Stimulated activated CD8-positive, alpha-beta memory T cell treated with anti-CD3 and anti-CD28 coated beads, Interleukin-15, amount 100 ng/mL, for 24 hours (primary cell): ENCODE measurements around the gene ZBTB7A.
A peak's percentile ranks its signal among the peaks of the same experiment; 100 is the strongest.
"Not testable (repeated sequence)": the region's sequence is repeated elsewhere in the genome, so short reads cannot be mapped to it uniquely, and the experiment has no call there.

Source experiments
- DNase-seq: peaks from one replicate; pipeline ENCODE4 v3.0.0-alpha.2; 2020; ENCODE audit warnings: low read depth

Gene ZBTB7A

DNA sequence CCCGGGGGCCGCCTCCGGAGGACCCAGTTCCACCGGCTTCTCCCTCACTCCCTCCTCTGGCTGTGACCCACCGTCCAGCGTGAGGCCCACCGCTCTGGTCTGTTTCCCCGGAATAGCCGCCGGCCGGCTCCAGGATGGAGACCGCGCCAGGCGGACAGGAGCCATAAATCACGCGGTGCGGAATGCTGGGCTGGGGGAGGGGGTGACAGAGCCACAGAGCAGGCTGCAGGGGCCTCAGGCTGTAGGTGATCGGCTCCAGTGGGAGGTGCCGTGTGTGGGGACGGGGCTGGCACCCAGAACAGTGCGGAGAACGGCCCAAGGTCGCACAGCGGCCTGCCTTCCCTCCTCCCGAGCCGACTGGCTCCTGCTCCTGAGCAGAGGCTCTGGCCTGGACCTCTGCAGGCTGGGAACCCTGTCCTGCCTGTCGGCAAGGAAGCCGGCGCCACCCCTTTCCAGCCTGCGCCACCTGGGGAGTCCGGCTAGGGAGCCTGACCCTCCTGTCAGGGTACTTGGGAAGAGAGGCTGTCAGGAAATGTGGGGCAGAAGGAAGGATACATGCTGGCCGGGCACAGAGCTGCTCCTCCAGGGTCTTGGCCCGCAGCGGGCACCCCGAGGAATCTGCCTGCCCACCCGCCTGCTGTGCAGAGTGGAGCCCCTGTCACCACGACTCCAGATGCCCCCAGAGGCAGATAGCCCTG, 50.8 kb downstream of the ZBTB7A start:
- no peak for DNase-seq

DNA sequence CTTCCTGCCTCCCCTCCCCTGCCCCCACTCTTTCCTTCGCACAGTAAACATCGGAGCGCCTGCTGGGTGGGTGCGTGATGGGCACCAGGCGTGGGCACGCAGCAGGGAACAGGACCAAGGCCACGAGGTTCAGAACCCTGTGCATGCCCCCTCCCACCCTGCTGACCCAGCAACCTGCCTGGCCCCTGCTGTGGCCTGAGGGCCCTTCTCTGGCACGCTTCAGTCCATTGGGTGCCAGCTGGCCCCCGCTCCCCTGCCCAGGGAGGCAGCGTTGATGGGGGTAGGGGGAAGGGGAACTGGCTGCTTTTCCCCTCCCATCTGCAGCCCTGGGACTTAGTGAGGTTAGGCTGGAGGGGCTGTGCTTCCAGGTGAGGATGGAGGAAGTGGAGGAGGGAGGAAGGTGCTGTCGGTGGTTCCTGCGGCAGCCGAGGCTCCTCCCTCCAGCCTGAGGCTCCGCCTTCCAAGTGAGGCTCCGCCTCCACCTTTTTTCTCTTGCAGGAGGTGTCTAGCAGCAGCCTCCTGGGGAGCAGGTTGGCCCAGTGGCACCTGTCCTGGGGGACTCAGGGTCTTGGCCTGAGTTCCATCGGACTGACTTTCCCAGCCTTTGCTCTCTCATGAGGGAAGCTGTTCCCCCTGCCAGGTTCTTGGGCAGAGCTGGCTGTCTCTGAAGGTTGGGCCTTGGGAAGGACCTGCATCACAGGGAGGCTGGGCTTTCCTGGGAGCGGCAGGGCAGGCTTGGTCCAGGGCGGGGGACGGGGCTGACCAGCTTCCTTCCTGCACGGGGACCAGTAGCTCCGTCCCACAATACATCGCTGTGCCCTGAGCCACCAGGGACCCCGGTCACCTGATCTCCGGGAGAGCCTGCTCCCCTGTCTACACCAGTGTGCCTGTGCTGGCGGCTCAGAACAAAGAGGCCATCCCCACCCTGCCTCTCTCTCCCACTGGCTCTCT, 51.9 kb downstream of the ZBTB7A start:
- no peak for DNase-seq

DNA sequence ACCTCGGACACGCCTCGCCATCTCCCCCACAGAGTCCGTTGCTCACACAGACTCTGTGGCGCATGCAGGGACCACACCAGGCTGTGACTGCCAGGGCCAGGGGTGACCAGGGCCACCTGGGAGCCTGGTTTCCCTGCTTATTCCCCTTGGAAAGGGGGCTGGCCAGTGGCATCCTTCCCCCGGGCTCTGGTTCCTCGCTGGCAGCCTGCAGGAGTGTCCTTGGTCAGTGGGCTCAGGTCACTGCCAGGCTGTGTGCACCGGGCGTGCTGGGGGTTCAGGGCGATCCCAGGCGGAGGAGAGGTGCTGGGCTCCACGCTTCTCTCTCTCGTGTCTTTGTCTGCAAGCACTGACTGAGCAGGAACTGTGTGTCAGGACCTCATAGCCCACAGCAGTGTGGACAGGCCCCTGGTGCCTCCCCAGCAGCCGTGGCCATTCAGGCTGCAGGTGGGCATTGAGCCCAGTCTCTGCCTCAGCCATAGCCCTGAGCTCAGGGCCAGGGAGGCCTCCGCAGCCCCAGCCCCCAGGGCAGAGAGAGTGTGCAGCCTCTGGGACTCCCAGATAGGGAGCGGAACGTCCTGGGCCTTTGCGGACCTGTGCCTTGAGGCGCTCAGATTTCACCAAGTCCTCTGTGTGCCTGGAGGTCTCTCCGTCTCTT, 52.7 kb downstream of the ZBTB7A start:
- no peak for DNase-seq

DNA sequence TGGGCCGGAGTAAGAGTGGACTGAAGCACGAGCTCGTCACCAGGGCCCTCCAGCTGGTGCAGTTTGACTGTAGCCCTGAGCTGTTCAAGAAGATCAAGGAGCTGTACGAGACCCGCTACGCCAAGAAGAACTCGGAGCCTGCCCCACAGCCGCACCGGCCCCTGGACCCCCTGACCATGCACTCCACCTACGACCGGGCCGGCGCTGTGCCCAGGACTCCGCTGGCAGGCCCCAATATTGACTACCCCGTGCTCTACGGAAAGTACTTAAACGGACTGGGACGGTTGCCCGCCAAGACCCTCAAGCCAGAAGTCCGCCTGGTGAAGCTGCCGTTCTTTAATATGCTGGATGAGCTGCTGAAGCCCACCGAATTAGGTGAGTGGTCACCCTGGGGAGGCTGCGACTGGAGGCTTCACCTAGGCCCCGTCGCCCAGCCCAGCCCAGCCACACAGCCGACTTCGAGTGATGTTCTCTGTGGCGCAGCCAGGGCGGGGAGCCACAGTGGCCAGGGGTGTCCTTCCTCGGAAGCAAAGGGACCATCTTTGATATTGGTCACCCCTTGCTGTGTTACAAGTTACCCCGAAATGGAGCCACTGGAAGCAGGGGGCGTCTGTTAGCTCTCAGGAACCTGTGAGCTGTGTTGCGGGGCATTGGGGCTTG, 53.6 kb downstream of the ZBTB7A start:
- no peak for DNase-seq

DNA sequence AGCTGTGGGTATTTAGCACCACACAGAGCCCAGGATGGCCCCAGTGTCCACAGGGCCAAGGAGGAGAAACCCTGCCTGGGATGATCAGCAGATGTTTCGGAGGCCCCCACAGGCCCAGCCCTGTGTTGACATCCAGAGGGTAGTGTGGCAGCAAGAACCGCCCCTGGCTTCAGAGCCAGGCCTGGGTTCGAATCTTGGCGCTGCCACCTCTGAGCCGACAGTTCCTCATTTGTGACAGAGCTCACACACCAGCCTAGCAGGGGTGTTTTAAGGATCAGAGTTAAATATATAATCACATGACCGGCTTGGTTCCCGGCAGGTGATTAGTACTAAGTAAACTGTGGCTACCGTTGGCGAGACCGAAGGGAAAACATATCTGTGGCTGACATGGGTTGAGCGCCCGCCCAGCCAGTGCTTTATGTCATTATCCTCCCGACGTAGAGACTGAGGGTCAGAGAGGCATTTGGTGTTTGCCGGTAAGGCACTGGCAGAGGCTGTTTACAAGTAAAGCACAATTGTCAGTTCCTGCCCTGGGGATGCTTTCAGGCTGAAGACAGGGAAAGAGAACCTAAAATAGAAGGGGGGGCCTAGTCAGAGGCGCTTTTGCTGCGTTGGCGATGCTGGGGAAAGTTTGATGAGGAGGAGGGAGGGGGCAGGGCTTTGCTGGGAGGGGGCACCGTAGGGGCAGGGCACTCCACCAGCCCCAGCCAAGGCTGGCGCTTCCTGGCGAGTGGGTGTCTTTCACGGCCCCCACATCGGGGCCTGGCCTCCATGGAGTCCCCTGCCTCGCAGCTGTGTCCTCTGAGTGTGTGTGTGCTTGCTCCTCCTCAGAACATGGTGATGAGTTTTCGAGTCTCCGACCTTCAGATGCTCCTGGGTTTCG, 54.4 kb downstream of the ZBTB7A start:
- no peak for DNase-seq

DNA sequence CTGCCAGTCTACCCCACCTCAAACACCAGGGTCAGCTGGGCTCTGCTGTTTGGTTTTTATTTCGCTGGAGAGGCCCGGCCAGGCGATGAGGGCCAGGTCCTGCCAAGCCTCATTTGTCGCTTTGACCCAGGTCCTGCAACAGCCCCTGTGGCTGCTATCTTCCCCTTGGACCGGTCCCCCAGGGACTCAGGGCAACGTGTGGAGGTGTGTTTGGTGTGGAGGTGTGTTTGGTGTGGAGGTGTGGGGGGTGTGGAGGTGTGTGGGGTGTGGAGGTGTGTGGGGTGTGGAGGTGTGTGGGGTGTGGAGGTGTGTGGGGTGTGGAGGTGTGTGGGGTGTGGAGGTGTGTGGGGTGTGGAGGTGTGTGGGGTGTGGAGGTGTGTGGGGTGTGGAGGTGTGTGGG, 55.3 kb downstream of the ZBTB7A start:
- DNase-seq: not testable (repeated sequence)

DNA sequence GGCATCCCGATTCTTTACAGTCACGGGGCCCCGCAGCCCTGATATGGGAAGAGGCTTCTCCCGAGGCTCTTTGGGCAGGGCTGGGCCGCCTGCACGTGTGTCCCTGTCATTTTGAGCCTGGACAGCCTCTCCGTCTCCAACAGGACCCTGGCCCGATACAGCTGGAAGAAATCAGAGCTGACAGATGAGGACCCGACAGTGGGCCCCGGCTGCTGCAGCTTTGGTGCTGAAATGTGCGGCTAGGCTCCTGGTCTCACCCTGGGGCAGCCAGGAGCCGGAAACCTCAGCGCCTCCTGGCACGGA, 55.9 kb downstream of the ZBTB7A start:
- no peak for DNase-seq

DNA sequence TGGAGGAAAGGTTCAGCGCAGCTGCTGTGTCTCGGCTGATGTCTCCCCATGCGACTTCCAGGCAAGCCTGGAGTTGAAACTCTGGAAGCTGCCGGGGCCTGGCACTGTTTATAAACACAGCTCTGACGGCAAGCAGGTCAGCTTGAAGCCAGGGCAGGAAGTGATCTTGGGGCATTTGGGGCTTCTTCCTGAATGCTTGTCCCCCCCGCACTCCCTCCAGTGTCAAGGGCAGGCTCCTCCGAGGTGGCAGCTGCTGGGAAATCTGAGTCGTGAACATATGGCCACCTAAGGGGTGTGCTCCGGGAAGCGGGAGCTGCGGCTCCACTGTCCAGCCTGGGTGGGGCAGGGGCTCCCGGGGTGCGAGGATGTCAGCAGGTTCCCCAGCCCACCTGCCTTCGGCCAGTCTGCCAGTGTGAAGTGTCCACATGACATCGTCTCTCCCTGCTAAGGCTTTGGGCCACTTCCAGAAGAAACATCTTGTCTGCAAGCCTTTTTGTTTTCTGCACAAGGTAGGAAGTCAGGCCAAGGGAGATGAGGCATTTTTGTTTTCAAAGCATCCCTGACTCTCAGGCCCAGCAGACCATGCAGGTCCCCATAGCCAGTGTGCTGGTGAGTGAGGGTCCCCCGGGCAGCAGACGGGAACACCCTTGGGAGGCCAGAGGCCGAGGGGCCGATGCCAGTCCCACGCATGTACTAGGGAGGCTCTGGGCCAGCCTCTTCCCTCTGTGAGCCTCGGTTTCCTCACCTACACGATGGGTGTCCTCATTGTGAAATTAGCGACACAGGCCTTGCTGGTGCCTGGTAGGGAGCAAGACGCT, 56.5 kb downstream of the ZBTB7A start:
- DNase-seq: no peak

DNA sequence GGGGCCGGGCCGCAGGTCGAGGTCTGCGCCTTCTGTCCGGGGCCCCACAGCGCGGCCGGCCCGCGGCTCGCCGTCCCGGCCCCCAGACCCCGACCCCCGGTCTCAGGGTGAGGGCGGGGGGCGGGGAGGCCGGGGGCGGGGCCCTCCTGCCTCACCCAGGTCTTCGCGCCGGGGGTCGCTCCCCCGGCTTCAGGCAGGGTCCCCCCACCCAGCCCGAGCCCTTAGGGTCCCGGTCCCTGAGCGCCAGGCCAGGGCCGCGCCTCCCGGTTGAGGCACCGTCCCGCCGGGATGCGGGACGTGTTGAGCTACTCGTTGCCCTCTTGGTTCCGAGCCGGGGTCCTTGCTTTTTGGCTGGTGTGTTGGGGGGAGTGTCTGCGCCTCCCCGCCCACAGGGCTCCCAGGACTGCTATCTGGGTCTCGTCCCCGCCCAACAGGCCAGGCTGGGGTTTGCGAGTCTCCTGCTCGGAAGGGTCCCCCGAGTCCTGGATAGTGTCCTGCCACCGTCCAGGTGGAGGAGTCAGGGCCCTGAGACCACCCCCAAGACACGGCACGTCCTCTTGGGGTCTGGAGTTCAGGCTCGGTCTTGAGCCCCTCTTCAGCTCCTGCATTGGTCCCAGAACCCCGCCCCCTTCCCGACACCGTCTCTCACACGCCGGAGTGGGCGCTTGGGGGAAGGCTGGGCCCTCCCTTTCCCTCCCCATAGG, 58.7 kb downstream of the ZBTB7A start:
- no peak for DNase-seq

DNA sequence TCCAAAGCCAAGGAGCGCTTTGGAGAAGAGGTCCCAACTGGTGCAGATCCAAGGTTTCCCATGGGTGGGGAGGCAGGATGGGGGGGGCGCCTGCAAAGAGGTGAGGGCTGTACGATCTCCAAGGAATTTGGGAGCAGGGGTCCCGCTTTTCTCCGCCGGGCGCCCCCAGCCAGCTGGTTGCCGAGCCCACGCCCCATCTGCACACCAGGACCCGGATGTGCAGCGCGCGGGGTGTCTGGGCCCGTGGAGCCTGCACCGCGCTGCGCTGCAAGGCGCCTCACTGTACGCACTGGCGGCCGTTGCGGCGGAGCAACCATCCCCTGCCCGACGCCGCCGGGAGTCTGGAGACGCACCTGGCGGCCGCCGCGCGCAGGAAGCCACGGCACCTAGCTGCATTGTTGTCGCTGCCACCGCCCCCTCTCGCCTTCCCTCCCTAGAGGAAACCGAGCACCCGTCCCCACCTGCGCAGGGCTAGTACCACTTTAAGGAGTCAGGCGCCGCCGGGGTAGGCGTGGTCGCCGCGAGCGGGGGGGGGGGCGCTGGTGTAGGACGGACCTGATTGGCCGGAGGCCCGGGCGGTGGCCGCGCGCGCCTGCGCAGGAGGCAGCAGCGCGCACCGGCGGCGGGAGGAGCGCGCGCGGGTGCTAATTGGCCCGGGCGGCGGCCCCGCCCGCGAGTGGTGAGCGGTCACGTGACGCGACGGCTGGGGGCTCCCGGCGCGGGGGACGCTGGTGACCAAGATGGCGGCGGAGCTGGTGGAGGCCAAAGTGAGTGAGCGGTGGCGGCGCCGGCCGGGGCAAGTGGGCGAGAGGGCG, 59.5 kb downstream of the ZBTB7A start, which contains the start of gene PIAS4:
PIAS4 (plus strand) TSS at position 716 of the 815 bp plus-strand sequence; CDS start at position 741, 25 bp downstream.
- peak; percentile 86 for DNase-seq

DNA sequence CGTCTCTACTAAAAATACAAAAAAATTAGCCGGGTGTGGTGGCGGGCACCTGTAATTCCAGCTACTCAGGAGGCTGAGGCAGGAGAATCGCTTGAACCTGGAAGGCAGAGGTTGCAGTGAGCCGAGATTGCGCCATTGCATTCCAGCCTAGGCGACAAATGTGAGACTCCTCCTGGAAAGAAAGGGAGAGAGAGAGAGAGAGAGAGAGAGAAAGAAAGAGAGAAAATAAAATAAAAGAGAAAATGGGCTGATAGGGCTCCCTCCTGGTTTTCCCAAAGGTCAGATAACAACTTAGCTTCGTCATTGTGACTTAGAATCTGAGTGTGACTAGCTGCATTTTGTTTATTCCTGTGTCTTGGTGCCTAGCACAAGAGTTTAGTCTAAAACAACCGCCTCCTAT, 61.3 kb downstream of the ZBTB7A start:
- DNase-seq: not testable (repeated sequence)

DNA sequence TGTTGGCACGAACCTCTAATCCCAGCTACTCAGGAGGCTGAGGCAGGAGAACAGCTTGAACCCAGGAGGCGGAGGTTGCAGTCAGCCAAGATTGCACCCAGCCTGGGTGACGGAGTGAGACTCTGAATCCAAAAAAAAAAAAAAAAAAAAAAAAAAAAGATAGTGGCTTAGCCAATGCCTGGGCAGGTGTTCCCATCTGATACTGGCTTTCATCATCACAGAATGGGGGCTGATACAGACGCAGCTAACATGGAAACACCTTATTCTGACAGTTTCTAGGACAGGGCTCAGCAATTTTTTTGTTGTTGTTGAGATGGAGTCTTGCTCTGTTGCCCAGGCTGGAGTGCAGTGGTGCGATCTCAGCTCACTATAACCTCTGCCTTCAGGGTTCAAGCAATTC, 65.9 kb downstream of the ZBTB7A start:
- DNase-seq: not testable (repeated sequence)

DNA sequence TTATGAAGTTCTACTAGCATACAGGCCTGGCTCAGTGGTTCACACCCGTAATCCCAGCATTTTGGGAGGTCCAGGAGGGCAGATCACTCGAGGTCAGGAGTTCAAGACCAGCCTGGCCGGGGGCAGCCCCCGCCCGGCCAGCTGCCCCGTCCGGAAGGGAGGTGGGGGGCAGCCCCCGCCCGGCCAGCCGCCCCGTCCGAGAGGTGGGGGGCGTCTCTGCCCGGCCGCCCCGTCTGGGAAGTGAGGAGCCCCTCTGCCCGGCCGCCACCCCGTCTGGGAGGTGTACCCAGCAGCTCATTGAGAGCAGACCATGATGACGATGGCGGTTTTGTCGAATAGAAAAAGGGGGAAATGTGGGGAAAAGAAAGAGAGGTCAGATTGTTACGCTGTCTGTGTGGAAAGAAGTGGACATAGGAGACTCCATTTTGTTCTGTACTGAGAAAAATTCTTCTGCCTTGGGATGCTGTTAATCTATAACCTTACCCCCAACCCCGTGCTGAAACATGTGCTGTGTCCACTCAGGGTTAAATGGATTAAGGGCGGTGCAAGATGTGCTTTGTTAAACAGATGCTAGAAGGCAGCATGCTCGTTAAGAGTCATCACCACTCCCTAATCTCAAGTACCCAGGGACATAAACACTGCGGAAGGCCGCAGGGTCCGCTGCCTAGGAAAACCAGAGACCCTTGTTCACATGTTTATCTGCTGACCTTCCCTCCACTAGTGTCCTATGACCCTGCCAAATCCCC, 67.9 kb downstream of the ZBTB7A start:
- DNase-seq: not testable (repeated sequence)

DNA sequence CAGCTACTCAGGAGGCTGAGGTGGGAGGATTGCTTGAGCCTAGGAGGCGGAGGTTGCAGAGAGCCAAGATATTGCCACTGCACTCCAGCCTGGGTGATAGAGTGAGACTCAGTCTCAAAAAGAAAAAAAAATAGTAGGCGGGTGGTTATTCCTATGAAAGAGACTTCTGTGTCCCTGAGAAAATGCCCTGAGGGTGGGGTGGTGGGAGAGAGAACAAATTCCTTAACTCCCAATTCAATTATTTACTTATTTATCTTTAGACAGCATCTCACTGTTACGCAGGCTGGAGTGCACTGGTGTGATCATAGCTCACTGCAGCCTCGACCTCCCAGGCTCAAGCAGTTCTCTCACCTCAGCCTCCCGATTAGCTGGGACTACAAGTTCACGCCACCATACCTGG, 71.1 kb downstream of the ZBTB7A start:
- DNase-seq: no peak
